ENCODE results near the gene ZFP36L1.

Gene ZFP36L1

GRCh38 chr14:68796418-68797101, 3.7 kb upstream of the ZFP36L1 start:
- DNase-seq: no peak

- DNase-seq: peak; percentile 97
Measured at GRCh38 chr14:68795597-68796417, 2.9 kb upstream of the ZFP36L1 start.

GRCh38 chr14:68794851-68795596, 2.2 kb upstream of the ZFP36L1 start:
- no peak for DNase-seq

- peak; percentile 86 for DNase-seq
Measured at GRCh38 chr14:68794130-68794850, 1.4 kb upstream of the ZFP36L1 start.

- DNase-seq: peak; percentile 78
Measured at GRCh38 chr14:68793734-68794129, 865 bp upstream of the ZFP36L1 start.

GRCh38 chr14:68792678-68792978, 239 bp downstream of the ZFP36L1 start:
- DNase-seq: no peak

GRCh38 chr14:68791902-68792677, 777 bp downstream of the ZFP36L1 start:
- no peak for DNase-seq

GRCh38 chr14:68791078-68791901, 1.6 kb downstream of the ZFP36L1 start:
- DNase-seq: peak; percentile 50

- DNase-seq: no peak
Measured at GRCh38 chr14:68790644-68791077, 2.2 kb downstream of the ZFP36L1 start.

- DNase-seq: peak; percentile 69
Measured at GRCh38 chr14:68789821-68790643, 2.8 kb downstream of the ZFP36L1 start.

GRCh38 chr14:68788996-68789820, 3.7 kb downstream of the ZFP36L1 start:
- DNase-seq: peak; percentile 58

- DNase-seq: no peak
Measured at GRCh38 chr14:68788275-68788995, 4.4 kb downstream of the ZFP36L1 start.

GRCh38 chr14:68787092-68787992, 5.5 kb downstream of the ZFP36L1 start:
- DNase-seq: no peak

GRCh38 chr14:68786491-68787091, 6.3 kb downstream of the ZFP36L1 start:
- no peak for DNase-seq

- DNase-seq: peak; percentile 56
Measured at GRCh38 chr14:68785534-68786490, 7.1 kb downstream of the ZFP36L1 start.

Measured in right kidney (tissue), 1 donor.